ENCODE results near the gene PCDH7. TPM values are rescaled to one million over a fixed set of nuclear protein-coding genes. Genes with fewer than 3 reads are reported as not detected.

PCDH7 gene
- total RNA-seq, 1 experiment from 2014 or later: 16.8 TPM

- H3K79me1 ChIP-seq (ENCODE audit: insufficient read depth, low read depth, low read length, poor library complexity, severe bottlenecking): no peaks in the 10 kb centered on the region
- no peak overlapping the region for H3K18ac ChIP-seq (ENCODE audit: insufficient read length, low read depth, low read length)
- no peak for DNase-seq
- peaks cover 0 to 21% (median 16%) of the 10 kb centered on the region in 3 experiments; a peak in 5 of 7 replicates for H3K36me3 Mint-ChIP-seq (ENCODE audit: insufficient read depth in 1 of 3, low read depth in 3 of 3)
- H3K23me2 ChIP-seq (ENCODE audit: insufficient read length, low read depth, low read length, poor library complexity, severe bottlenecking): peaks cover 8% of the 10 kb centered on the region
- no peak overlapping the region for H2BK15ac ChIP-seq (ENCODE audit: low read depth, low read length)
- H3K4me1 ChIP-seq (ENCODE audit: insufficient read depth, low read length): 0 out of 2 replicates have a peak, but pooled peaks cover 3% of the 10 kb centered on the region
- H2BK12ac ChIP-seq (ENCODE audit: insufficient read length, low read depth, low read length): no peak overlapping the region
- no peak overlapping the region for H3T11ph ChIP-seq (ENCODE audit: low read length)
- H3K4me3 Mint-ChIP-seq: no peak overlapping the region
- no peak overlapping the region for H2BK120ac ChIP-seq (ENCODE audit: low read depth, low read length, poor library complexity, severe bottlenecking)
- no peak overlapping the region for H3K27ac ChIP-seq (ENCODE audit: insufficient read length, low read depth, low read length)
- H4K20me1 ChIP-seq (ENCODE audit: control insufficient read depth, insufficient read depth, insufficient read length): peaks cover 4% of the 10 kb centered on the region
- no peak overlapping the region for H3K9ac ChIP-seq (ENCODE audit: extremely low read depth, insufficient read length, low read length)
- no peak for TF ChIP-seq CTCF (conservative IDR thresholded peaks at IDR 0.05)
- WGBS (ENCODE audit: extremely low coverage, insufficient read length, low lambda C conversion rate): no CpG with 5 or more reads among the region's 2 CpGs
- H3K9me3 Mint-ChIP-seq: no peaks in the 10 kb centered on the region
- no peak overlapping the region for H4K91ac ChIP-seq (ENCODE audit: insufficient read length, low read depth, low read length)
- no peak overlapping the region for H3K23ac ChIP-seq (ENCODE audit: insufficient read length, low read depth, low read length)
- no peak overlapping the region for H3K4ac ChIP-seq (ENCODE audit: low read depth, low read length)
- no peak overlapping the region for H3K27ac Mint-ChIP-seq
- H3K56ac ChIP-seq (ENCODE audit: insufficient read length, low read depth, low read length): no peak overlapping the region
- peaks cover 19% of the 10 kb centered on the region for H3K27me3 Mint-ChIP-seq (ENCODE audit: low read depth)
- H4K8ac ChIP-seq (replicated peaks; ENCODE audit: insufficient read length, low read depth, low read length): no peak overlapping the region
- no peak overlapping the region for H2BK20ac ChIP-seq (ENCODE audit: low read depth, low read length, poor library complexity, severe bottlenecking)
- no peaks in the 10 kb centered on the region for H3K9me3 ChIP-seq (ENCODE audit: control insufficient read depth, low read depth, low read length)
- no peaks in the 10 kb centered on the region for H3K79me2 ChIP-seq (ENCODE audit: insufficient read depth, low read length)
- H2BK5ac ChIP-seq (ENCODE audit: insufficient read length, low read length): no peak overlapping the region
- H2AFZ ChIP-seq (ENCODE audit: low read length): no peak overlapping the region
- peaks cover 16% of the 10 kb centered on the region for H3K27me3 ChIP-seq (ENCODE audit: insufficient read depth, low read length)
- peaks cover 30 to 31% of the 10 kb centered on the region in 2 experiments for H3K4me1 Mint-ChIP-seq
- no peak overlapping the region for H2AK5ac ChIP-seq (ENCODE audit: insufficient read length, low read length)
- no peak overlapping the region for H3K14ac ChIP-seq (ENCODE audit: insufficient read depth, low read length)
- H3K4me2 ChIP-seq (ENCODE audit: insufficient read depth, insufficient read length, low read length): no peak overlapping the region
- H4K5ac ChIP-seq (ENCODE audit: insufficient read length, low read depth, low read length): no peak overlapping the region
These were observed 7.2 kb downstream of the PCDH7 start for GRCh38 chr4:30727409-30727808.

Data from H9 (cell line).